NT2/D1 (cell line): Measurements from ENCODE around the gene SARS1.

Experiments
- DNase-seq: peaks from one replicate; pipeline ENCODE4 v3.0.0-alpha.2; 2011; ENCODE audit warnings: low read depth, low spot score
- H3K27me3 ChIP-seq: 2 replicates; pipeline ENCODE4 v1.6.0; 2011; ENCODE audit warnings: mild to moderate bottlenecking; ENCODE audit not compliant: insufficient read length, insufficient read depth
- H3K36me3 ChIP-seq: 2 replicates; pipeline ENCODE4 v1.6.1; 2011; ENCODE audit warnings: mild to moderate bottlenecking, low read length, mixed read lengths; ENCODE audit not compliant: insufficient read depth, insufficient read length
- H3K4me1 ChIP-seq: 2 replicates; pipeline ENCODE4 v1.5.1; 2011; ENCODE audit not compliant: insufficient read depth, insufficient read length
- H3K4me3 ChIP-seq: 2 replicates; pipeline ENCODE4 v1.5.1; 2011; ENCODE audit warnings: low read depth; ENCODE audit not compliant: insufficient read length
- H3K9ac ChIP-seq: 2 replicates; pipeline ENCODE4 v1.6.0; 2011; ENCODE audit warnings: low read depth; ENCODE audit not compliant: insufficient read length
- H3K9me3 ChIP-seq: 2 replicates; pipeline ENCODE4 v1.5.1; 2011; ENCODE audit warnings: mild to moderate bottlenecking, low read length; ENCODE audit not compliant: insufficient read depth
- SUZ12 ChIP-seq: IDR thresholded peaks from 2 replicates; pipeline ENCODE4 v1.6.1; 2011; ENCODE audit not compliant: insufficient read length, insufficient read depth; ENCODE audit errors: extremely low read depth
- YY1 ChIP-seq: IDR thresholded peaks from 2 replicates; pipeline ENCODE4 v1.6.1; 2011; ENCODE audit not compliant: insufficient read length, insufficient read depth
- ZNF274 ChIP-seq: IDR thresholded peaks from 2 replicates; pipeline ENCODE4 v1.6.1; 2011; ENCODE audit warnings: mild to moderate bottlenecking, low read depth, low read length

SARS1 gene

DNA sequence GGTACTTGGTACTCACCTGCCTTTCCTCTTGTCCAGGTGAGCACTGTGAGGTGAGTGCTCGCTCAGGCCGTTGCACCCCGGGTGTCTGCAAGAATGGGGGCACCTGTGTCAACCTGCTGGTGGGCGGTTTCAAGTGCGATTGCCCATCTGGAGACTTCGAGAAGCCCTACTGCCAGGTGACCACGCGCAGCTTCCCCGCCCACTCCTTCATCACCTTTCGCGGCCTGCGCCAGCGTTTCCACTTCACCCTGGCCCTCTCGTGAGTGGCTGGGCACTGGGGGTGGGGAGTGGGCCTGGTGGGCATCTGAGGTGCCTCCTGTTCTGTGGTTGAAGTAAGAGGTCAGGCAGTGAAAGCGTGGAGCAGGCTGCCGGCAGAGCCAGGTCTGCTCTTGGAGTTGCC, 47.3 kb downstream of the SARS1 start:
- peaks cover 67% of the 10 kb centered on the region for H3K36me3 ChIP-seq

DNA sequence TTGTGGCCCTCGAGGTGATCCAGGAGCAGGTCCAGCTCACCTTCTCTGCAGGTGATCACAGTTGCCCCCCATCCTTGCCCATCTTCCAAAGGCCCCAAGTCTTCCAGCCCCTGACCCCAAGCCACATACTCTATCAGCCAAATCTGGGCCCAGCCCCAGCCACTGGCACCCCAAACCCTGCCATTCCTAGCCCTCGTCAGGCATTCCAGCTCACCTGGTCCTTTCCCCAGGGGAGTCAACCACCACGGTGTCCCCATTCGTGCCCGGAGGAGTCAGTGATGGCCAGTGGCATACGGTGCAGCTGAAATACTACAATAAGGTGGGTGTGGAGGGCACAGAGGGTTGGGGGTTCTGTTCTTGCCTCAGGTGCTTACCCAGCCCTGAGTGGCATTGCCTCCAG, 47.9 kb downstream of the SARS1 start:
- no peak for DNase-seq

More for the DNA sequence above, 47.3 kb downstream of the SARS1 start:
- H3K9ac ChIP-seq: no peak overlapping the region
- peaks cover 34% of the 10 kb centered on the region for H3K4me1 ChIP-seq
- no peak for TF ChIP-seq SUZ12
- no peak for TF ChIP-seq YY1
- TF ChIP-seq ZNF274: no peak
- H3K4me3 ChIP-seq: no peak overlapping the region
- H3K27me3 ChIP-seq: no peaks in the 10 kb centered on the region
- no peak for DNase-seq
- no peaks in the 10 kb centered on the region for H3K9me3 ChIP-seq

DNA sequence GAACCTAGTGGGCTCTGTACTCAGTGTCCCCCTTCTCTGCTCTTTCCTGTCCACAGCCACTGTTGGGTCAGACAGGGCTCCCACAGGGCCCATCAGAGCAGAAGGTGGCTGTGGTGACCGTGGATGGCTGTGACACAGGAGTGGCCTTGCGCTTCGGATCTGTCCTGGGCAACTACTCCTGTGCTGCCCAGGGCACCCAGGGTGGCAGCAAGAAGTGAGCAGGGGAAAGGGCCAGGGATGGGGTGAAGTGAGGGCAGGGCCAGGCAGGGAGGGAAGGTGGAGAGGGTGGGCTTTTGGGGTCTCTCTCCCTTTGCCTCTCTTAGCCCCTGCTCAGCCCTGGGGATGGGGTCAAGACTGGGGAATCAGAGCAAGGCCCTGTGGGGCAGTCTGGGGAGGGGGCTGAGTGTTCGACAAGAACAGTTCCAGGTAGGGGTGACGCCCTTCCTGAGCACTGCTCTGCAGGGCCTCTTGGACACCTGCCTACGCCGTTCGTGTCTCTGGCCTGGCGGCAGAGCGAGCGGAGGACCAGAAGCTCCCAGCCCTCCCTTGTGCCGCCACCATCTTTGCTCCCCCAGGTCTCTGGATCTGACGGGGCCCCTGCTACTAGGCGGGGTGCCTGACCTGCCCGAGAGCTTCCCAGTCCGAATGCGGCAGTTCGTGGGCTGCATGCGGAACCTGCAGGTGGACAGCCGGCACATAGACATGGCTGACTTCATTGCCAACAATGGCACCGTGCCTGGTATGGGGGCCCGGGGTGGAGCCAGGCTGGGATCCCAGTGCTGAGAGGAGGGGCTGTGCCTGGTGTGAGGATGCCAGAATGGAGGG, 48.7 kb downstream of the SARS1 start:
- TF ChIP-seq SUZ12 (no peak), ZNF274 (no peak), YY1 (no peak)
- no peaks in the 10 kb centered on the region for H3K27me3 ChIP-seq

More for the DNA sequence above, 47.9 kb downstream of the SARS1 start:
- no peaks in the 10 kb centered on the region for H3K9me3 ChIP-seq
- no peaks in the 10 kb centered on the region for H3K27me3 ChIP-seq
- no peak for TF ChIP-seq ZNF274
- TF ChIP-seq YY1: no peak
- TF ChIP-seq SUZ12: no peak
- no peak overlapping the region for H3K9ac ChIP-seq
- peaks cover 34% of the 10 kb centered on the region for H3K4me1 ChIP-seq
- H3K36me3 ChIP-seq: peaks cover 70% of the 10 kb centered on the region
- H3K4me3 ChIP-seq: no peak overlapping the region

DNA sequence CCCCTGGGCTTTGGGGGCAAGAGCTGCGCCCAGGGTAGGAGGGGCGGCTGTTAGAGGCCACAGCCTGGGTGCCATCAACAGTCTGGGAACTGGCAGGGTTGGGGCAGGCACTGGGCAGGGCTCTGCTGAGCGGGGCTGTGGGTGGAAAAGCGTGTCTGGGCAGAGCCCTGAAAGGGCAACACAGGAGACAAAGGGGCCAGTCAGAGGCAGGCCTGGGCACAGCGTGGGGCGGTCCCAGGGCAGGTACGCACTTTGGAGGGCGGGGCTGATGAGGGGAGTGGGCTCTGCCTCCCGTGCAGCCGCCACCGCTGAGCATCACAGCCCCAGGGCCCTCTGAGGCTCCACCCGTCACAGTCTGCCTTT, 49.5 kb downstream of the SARS1 start:
- Histone ChIP-seq H3K9me3 (no peaks in the 10 kb centered on the region; the same call in 1 of the 2 replicates), H3K27me3 (no peaks in the 10 kb centered on the region), H3K4me1 (peaks cover 31% of the 10 kb centered on the region), H3K4me3 (no peak overlapping the region), H3K9ac (no peak overlapping the region), H3K36me3 (peaks cover 82% of the 10 kb centered on the region)
- DNase-seq: no peak
- no peak for TF ChIP-seq ZNF274
- no peak for TF ChIP-seq SUZ12
- TF ChIP-seq YY1: no peak

More for the DNA sequence above, 48.7 kb downstream of the SARS1 start:
- Histone ChIP-seq H3K4me1 (peaks cover 35% of the 10 kb centered on the region), H3K36me3 (peaks cover 77% of the 10 kb centered on the region), H3K4me3 (no peak overlapping the region), H3K9me3 (no peaks in the 10 kb centered on the region), H3K9ac (peak overlapping the region; percentile 36)
- no peak for DNase-seq

DNA sequence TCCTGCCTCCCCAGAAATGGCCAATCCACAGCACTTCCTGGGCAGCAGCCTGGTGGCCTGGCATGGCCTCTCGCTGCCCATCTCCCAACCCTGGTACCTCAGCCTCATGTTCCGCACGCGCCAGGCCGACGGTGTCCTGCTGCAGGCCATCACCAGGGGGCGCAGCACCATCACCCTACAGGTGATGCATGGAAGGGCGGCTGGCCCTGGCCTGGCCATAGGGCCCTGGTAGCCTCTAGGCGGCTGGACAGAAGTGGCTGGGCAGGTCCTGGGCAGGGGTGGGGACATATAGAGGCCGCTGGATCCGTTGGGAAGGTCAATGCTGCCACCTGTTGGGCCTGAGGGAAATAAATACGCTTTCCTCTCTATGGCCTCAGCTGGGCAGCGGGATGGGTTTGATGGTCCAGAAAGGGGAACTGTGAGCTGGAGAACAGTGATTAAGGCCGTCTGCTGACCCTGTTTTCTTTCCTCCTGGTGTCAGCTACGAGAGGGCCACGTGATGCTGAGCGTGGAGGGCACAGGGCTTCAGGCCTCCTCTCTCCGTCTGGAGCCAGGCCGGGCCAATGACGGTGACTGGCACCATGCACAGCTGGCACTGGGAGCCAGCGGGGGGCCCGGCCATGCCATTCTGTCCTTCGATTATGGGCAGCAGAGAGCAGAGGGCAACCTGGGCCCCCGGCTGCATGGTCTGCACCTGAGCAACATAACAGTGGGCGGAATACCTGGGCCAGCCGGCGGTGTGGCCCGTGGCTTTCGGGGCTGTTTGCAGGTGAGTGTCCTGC, 50.1 kb downstream of the SARS1 start:
- Histone ChIP-seq H3K4me1 (peaks cover 26% of the 10 kb centered on the region), H3K9me3 (no peaks in the 10 kb centered on the region; the same call in 1 of the 2 replicates), H3K4me3 (no peak overlapping the region), H3K9ac (no peak overlapping the region), H3K36me3 (peaks cover 82% of the 10 kb centered on the region), H3K27me3 (no peaks in the 10 kb centered on the region)
- TF ChIP-seq ZNF274 (no peak), YY1 (no peak), SUZ12 (no peak)
- DNase-seq: peak; percentile 77

DNA sequence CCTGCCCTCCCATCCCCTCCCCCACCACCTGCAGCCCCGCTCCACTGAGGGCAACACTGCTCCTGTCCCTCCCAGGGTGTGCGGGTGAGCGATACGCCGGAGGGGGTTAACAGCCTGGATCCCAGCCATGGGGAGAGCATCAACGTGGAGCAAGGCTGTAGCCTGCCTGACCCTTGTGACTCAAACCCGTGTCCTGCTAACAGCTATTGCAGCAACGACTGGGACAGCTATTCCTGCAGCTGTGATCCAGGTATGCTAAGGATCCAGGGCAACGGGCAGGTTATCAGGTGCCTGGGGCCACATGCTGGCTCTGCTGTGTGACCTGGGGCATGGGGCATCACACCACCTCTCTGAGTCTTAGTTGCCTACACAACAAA, 50.6 kb downstream of the SARS1 start:
- H3K36me3 ChIP-seq: peaks cover 82% of the 10 kb centered on the region
- no peaks in the 10 kb centered on the region; the same call in 1 of the 2 replicates for H3K9me3 ChIP-seq
- H3K9ac ChIP-seq: no peak overlapping the region
- H3K27me3 ChIP-seq: no peaks in the 10 kb centered on the region
- peaks cover 21% of the 10 kb centered on the region for H3K4me1 ChIP-seq
- no peak overlapping the region for H3K4me3 ChIP-seq
- no peak for TF ChIP-seq ZNF274
- no peak for TF ChIP-seq YY1
- no peak for TF ChIP-seq SUZ12
- DNase-seq: no peak

DNA sequence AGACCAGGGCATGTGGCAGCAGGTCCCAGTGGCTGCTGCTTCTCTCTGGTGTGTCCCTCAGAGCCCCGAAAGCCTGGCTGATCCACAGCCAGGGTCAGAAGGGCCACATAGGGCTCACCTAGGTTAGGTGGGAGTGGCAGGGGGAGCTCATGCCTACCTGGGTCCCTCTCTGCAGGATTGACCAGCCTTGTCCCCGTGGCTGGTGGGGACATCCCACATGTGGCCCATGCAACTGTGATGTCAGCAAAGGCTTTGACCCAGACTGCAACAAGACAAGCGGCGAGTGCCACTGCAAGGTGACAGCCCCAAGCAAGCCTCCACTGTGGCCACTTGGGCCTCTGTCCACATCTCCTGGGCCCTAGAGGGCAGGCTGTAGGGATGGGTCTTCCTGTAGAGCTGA, 51.3 kb downstream of the SARS1 start:
- no peak for DNase-seq
- TF ChIP-seq YY1 (no peak), SUZ12 (no peak), ZNF274 (no peak)
- peaks cover 19% of the 10 kb centered on the region for H3K4me1 ChIP-seq
- H3K36me3 ChIP-seq: peaks cover 86% of the 10 kb centered on the region
- no peak overlapping the region for H3K9ac ChIP-seq
- H3K9me3 ChIP-seq: no peaks in the 10 kb centered on the region; the same call in 1 of the 2 replicates
- H3K4me3 ChIP-seq: no peak overlapping the region
- H3K27me3 ChIP-seq: no peaks in the 10 kb centered on the region
